ENCODE data around the gene NF2.

- TF ChIP-seq CTCF (IDR thresholded peaks at IDR 0.05) (no peak), POLR2A (IDR thresholded peaks at IDR 0.05) (no peak)
These were observed 67.2 kb downstream of the NF2 start for GRCh38 chr22:29670626-29671025.
